ENCODE results near the gene BRAT1. TPM values are rescaled to one million over a fixed set of nuclear protein-coding genes. Genes with fewer than 3 reads are reported as not detected.
A peak's percentile ranks its signal among the peaks of the same experiment; 100 is the strongest.

The BRAT1 gene
- total RNA-seq, 4 donors from 2014 or later: 40.5 to 88.4 (median 60.6) TPM

- no peak overlapping the region for H3K4me3 ChIP-seq (ENCODE audit: low read depth, poor library complexity, severe bottlenecking)
- intact Hi-C loops (cut with DNase I; ENCODE audit: low total_unique reads): no loop called here
- no peak for DNase-seq (ENCODE audit: low spot score in 2 of 2)
- WGBS, 2 donors: 19 to 39% methylated on average over 16 of the region's 16 CpGs
- TF ChIP-seq CTCF (IDR thresholded peaks at IDR 0.05) (no peak), POLR2A (IDR thresholded peaks at IDR 0.05) (no peak)
These were observed 25.0 kb downstream of the BRAT1 start for GRCh38 chr7:2530071-2530987.

DNA sequence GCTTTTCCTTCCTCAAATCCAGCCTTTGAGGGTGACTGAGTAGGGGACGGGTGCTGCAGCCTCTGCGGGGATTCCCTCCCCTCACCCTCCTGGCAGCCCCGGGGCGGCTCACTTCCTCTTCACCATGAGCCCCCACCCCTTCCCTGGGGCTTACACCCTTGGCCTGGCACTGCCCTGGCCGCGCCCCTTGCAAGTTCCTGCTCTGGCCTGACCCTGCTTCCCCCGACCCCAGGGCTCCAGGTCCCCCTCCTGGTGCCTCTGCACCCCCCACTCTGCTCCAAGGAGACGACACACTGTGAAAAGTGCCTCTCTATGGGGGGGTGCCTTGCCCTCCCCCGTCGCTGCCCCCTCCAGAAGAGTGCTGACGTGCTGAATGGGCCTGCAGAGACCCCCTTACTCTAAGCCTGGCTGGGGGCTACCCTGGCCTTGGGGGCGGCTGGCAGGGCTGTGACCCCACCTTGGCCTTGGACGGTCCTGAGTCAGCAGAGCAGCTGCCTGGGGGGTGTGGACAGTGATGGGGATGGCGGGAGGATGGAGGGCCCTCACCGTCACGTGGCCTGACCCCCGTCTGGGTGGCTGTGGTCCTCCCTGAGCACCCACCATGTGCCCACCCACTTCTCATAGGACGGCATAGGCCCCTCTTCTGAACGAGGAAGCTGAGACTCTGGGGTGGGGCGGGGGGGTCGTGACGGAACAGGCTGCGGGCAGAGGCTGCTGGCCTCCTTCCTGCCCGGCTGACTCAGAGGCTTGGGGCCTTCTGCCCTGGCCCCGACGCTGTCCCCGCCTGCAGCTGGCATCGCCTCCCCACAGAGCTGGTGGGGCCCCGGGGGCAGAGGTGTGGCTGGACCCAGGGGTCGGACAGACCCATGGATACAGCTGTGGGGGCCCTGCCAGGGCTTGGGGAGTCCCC is 25.9 kb downstream of the BRAT1 start:
- no peak overlapping the region for H3K4me3 ChIP-seq (ENCODE audit: low read depth, poor library complexity, severe bottlenecking)
- peak in 1 of 2 donors; percentile 95 for DNase-seq (ENCODE audit: low spot score in 2 of 2)
- WGBS, 2 donors: 25 to 29% methylated on average over 20 to 24 of the region's 30 CpGs
- intact Hi-C loops (cut with DNase I; ENCODE audit: low total_unique reads): no loop called here
- TF ChIP-seq POLR2A (IDR thresholded peaks at IDR 0.05) (no peak), CTCF (IDR thresholded peaks at IDR 0.05) (no peak)

- 48 to 66% methylated on average over 16 to 18 of the region's 18 CpGs for WGBS, 2 donors
- no peak overlapping the region for H3K4me3 ChIP-seq (ENCODE audit: low read depth, poor library complexity, severe bottlenecking)
- intact Hi-C loops (cut with DNase I; ENCODE audit: low total_unique reads): no loop called here
- TF ChIP-seq POLR2A (IDR thresholded peaks at IDR 0.05) (no peak), CTCF (IDR thresholded peaks at IDR 0.05) (no peak)
- no peak for DNase-seq (ENCODE audit: low spot score in 2 of 2)
These were observed 26.7 kb downstream of the BRAT1 start for GRCh38 chr7:2528481-2529095.

- no peak overlapping the region for H3K4me3 ChIP-seq (ENCODE audit: low read depth, poor library complexity, severe bottlenecking)
- WGBS, 2 donors: 45 to 48% methylated on average over 14 to 15 of the region's 17 CpGs
- no peak for TF ChIP-seq POLR2A (IDR thresholded peaks at IDR 0.05)
- no peak for TF ChIP-seq CTCF (IDR thresholded peaks at IDR 0.05)
- peak in 1 of 2 donors; percentile 91 for DNase-seq (ENCODE audit: low spot score in 2 of 2)
- intact Hi-C loops (cut with DNase I; ENCODE audit: low total_unique reads): no loop called here
These were observed 27.5 kb downstream of the BRAT1 start for GRCh38 chr7:2527505-2528467.

All from lower leg skin (tissue), 4 donors.